Renal cortical epithelial cell (primary cell): ENCODE measurements around the gene MAGEA9B. TPM values are rescaled to one million over a fixed set of nuclear protein-coding genes. Genes with fewer than 3 reads are reported as not detected.
A peak's percentile ranks its signal among the peaks of the same experiment; 100 is the strongest.
"Not testable (repeated sequence)": the region's sequence is repeated elsewhere in the genome, so short reads cannot be mapped to it uniquely, and the experiment has no call there.

Experiments
- DNase-seq: peaks from one replicate; pipeline ENCODE4 v3.0.0-alpha.2; 2011; ENCODE audit warnings: low read depth
- total RNA-seq: library from RNA; depleted of rRNA; stranded (reverse); fragments of >200 nt; gene quantifications from 2 replicates; pipeline ENCODE4 v1.2.3, GENCODE V29; 2014

MAGEA9B gene
- not detected in 2 replicates for total RNA-seq

- not testable (repeated sequence) for DNase-seq
These were observed at the start of gene MAGEA9B for GRCh38 chrX:149587359-149587758. TSS of gene MAGEA9B (minus strand) at chrX:149587459. CDS start at chrX:149583179, 4,280 bp downstream.

- DNase-seq: no peak
These were observed 46.3 kb upstream of the MAGEA9B start for GRCh38 chrX:149633511-149633910.

- DNase-seq: no peak
These were observed 44.2 kb upstream of the MAGEA9B start, which contains the start of gene TMEM185A for GRCh38 chrX:149631234-149632165. TSS of gene TMEM185A (minus strand) at chrX:149631792. CDS start at chrX:149631580, 212 bp downstream.

GRCh38 chrX:149630681-149631233, 43.5 kb upstream of the MAGEA9B start:
- peak; percentile 53 for DNase-seq

GRCh38 chrX:149629730-149630387, 42.6 kb upstream of the MAGEA9B start:
- peak; percentile 17 for DNase-seq

- no peak for DNase-seq
These were observed 41.5 kb upstream of the MAGEA9B start for GRCh38 chrX:149628768-149629167.

GRCh38 chrX:149628280-149628679, 41.0 kb upstream of the MAGEA9B start:
- DNase-seq: no peak

- not testable (repeated sequence) for DNase-seq
These were observed 39.6 kb upstream of the MAGEA9B start for GRCh38 chrX:149626829-149627228.

GRCh38 chrX:149619662-149620061, 32.4 kb upstream of the MAGEA9B start:
- not testable (repeated sequence) for DNase-seq

GRCh38 chrX:149618871-149619270, 31.6 kb upstream of the MAGEA9B start:
- DNase-seq: no peak

GRCh38 chrX:149611623-149612175, 24.4 kb upstream of the MAGEA9B start:
- DNase-seq: no peak

- DNase-seq: no peak
These were observed 23.3 kb upstream of the MAGEA9B start for GRCh38 chrX:149610511-149610910.

GRCh38 chrX:149607699-149608098, 20.4 kb upstream of the MAGEA9B start:
- DNase-seq: no peak

- not testable (repeated sequence) for DNase-seq
These were observed 18.1 kb upstream of the MAGEA9B start for GRCh38 chrX:149605248-149605885.

GRCh38 chrX:149598603-149599002, 11.3 kb upstream of the MAGEA9B start:
- not testable (repeated sequence) for DNase-seq

GRCh38 chrX:149595943-149596342, 8.7 kb upstream of the MAGEA9B start:
- not testable (repeated sequence) for DNase-seq

GRCh38 chrX:149595214-149595613, 8.0 kb upstream of the MAGEA9B start, which contains the start of gene HSFX2:
TSS of gene HSFX2 (minus strand) at chrX:149595314. CDS start at chrX:149594700, 614 bp downstream.
- DNase-seq: not testable (repeated sequence)

- not testable (repeated sequence) for DNase-seq
These were observed 3.7 kb upstream of the MAGEA9B start for GRCh38 chrX:149590993-149591392.

- not testable (repeated sequence) for DNase-seq
These were observed 1.6 kb downstream of the MAGEA9B start for GRCh38 chrX:149585631-149586030.

GRCh38 chrX:149573456-149573855, 13.8 kb downstream of the MAGEA9B start:
- not testable (repeated sequence) for DNase-seq

- DNase-seq: no peak
These were observed 14.5 kb downstream of the MAGEA9B start for GRCh38 chrX:149572743-149573142.
